NT2/D1 (cell line): ENCODE data around the gene BAIAP2L2.

Source experiments
- YY1 ChIP-seq: IDR thresholded peaks from 2 replicates; pipeline ENCODE4 v1.6.1; 2011; ENCODE audit not compliant: insufficient read length, insufficient read depth
- ZNF274 ChIP-seq: IDR thresholded peaks from 2 replicates; pipeline ENCODE4 v1.6.1; 2011; ENCODE audit warnings: mild to moderate bottlenecking, low read depth, low read length

- TF ChIP-seq ZNF274, result no peak
- TF ChIP-seq YY1, result no peak
Measured at GRCh38 chr22:38137876-38138687, 27.6 kb upstream of the BAIAP2L2 start.
